GM12878 (cell line): ENCODE results near the gene HPS3. TPM values are rescaled to one million over a fixed set of nuclear protein-coding genes. Genes with fewer than 3 reads are reported as not detected.

Source experiments
- ATAC-seq: fragments of 200-7000 bp; cut with Tn5 transposase; 3 replicates; pipeline ENCODE4 v1.9.1; 2020; ENCODE audit warnings: mild to moderate bottlenecking, moderate library complexity
- BruUV-seq: library from RNA; stranded (reverse); fragments of 400-500 nt; replicated peaks from 2 replicates; lab custom pipeline; 2021; lab: Mats Ljungman, UMichigan
- CTCF ChIA-PET: fragments of 300-600 bp; sonication (Branson Sonifier 250); formaldehyde crosslinking; extraction: SDS; loops from one replicate; lab custom pipeline; 2021; ENCODE audit warnings: inconsistent platforms; lab: Yijun Ruan, JAX
- POLR2A ChIA-PET: fragments of 350-600 bp; formaldehyde crosslinking; extraction: SDS; loops from one replicate; lab custom pipeline; 2021; ENCODE audit warnings: inconsistent platforms; lab: Charles Lee
- RAD21 ChIA-PET: fragments of 300-600 bp; sonication (Branson Sonifier 250); formaldehyde crosslinking; loops from one replicate; lab custom pipeline; 2023; ENCODE audit warnings: antibody characterized with exemption; ENCODE audit not compliant: unreplicated experiment; lab: Charles Lee
- SMC1A ChIA-PET: fragments of 300-600 bp; sonication (Branson Sonifier 250); formaldehyde crosslinking; loops from one replicate; lab custom pipeline; 2023; ENCODE audit not compliant: unreplicated experiment, uncharacterized antibody; lab: Charles Lee
- DNase-seq: peaks from one replicate; pipeline ENCODE4 v3.0.0-alpha.2; 2011; ENCODE audit warnings: low read depth, low spot score
- FAIRE-seq: peaks from 3 replicates; lab custom pipeline; 2011; peaks lifted over from hg19 to GRCh38; lab: Jason Lieb, UNC
- H2AFZ ChIP-seq: 2 replicates; pipeline ENCODE4 v1.6.0; 2011; ENCODE audit warnings: low read depth, low read length, control low read depth; ENCODE audit not compliant: control insufficient read depth
- H3K27ac ChIP-seq: 2 replicates; pipeline ENCODE4 v1.5.1; 2011; ENCODE audit warnings: control low read depth; ENCODE audit not compliant: control insufficient read depth, insufficient read depth
- H3K27me3 ChIP-seq, 2 experiments: replicated peaks in 1 of 2; 2 replicates each; pipeline versions ENCODE4 v1.6.0 to v1.6.1; 2011; ENCODE audit warnings: low read length in 1 of 2; ENCODE audit not compliant: control insufficient read depth in 2 of 2, insufficient read depth in 2 of 2
- H3K36me3 ChIP-seq, 2 experiments: 2 replicates each; pipeline ENCODE4 v1.5.1; 2011; ENCODE audit warnings: low read length in 1 of 2; ENCODE audit not compliant: control insufficient read depth in 2 of 2, insufficient read depth in 2 of 2
- H3K4me1 ChIP-seq: 2 replicates; pipeline ENCODE4 v1.6.1; 2011; ENCODE audit warnings: mild to moderate bottlenecking, low read length, moderate library complexity, mixed read lengths; ENCODE audit not compliant: control insufficient read depth, insufficient read depth
- H3K4me2 ChIP-seq: 2 replicates; pipeline ENCODE4 v1.6.0; 2011; ENCODE audit warnings: control low read depth; ENCODE audit not compliant: control insufficient read depth, insufficient read depth
- H3K4me3 ChIP-seq: fragments of 200-600 bp; sonication (generic); 2 replicates; pipeline ENCODE4 v1.5.1; 2016
- H3K79me2 ChIP-seq: 2 replicates; pipeline ENCODE4 v1.6.0; 2011; ENCODE audit warnings: low read length; ENCODE audit not compliant: control insufficient read depth, insufficient read depth
- H3K9ac ChIP-seq: 2 replicates; pipeline ENCODE4 v1.8.0; 2011; ENCODE audit warnings: low read length, control low read depth, mixed read lengths; ENCODE audit not compliant: control insufficient read depth, insufficient read depth
- H3K9me3 ChIP-seq: replicated peaks from 3 replicates; pipeline ENCODE4 v1.5.1; 2011; ENCODE audit warnings: mild to moderate bottlenecking, low read length; ENCODE audit not compliant: control insufficient read depth, insufficient read depth
- H4K20me1 ChIP-seq: 2 replicates; pipeline ENCODE4 v1.6.0; 2011; ENCODE audit not compliant: control insufficient read depth, insufficient read depth
- CREM ChIP-seq: IDR thresholded peaks from 2 replicates; pipeline ENCODE4 v1.6.1; 2014; ENCODE audit warnings: antibody characterized with exemption, low read depth
- HDGF ChIP-seq: fragments of 450-650 bp; IDR thresholded peaks from 2 replicates; pipeline ENCODE4 v1.6.1; 2016; ENCODE audit warnings: antibody characterized with exemption
- POLR2AphosphoS5 ChIP-seq: IDR thresholded peaks from 2 replicates; pipeline ENCODE4 v1.6.1; 2011; ENCODE audit warnings: mild to moderate bottlenecking, low read length, inconsistent platforms
- RAD51 ChIP-seq: fragments of 450-650 bp; IDR thresholded peaks from 2 replicates; pipeline ENCODE4 v1.6.1; 2016; ENCODE audit warnings: moderate library complexity, mild to moderate bottlenecking, inconsistent platforms
- SMC3 ChIP-seq: IDR thresholded peaks from 2 replicates; pipeline ENCODE4 v1.6.1; 2011; ENCODE audit warnings: low read length, improper control_type of control experiment, borderline replicate concordance
- YBX1 ChIP-seq: fragments of 450-650 bp; IDR thresholded peaks from 2 replicates; pipeline ENCODE4 v1.6.1; 2016; ENCODE audit warnings: antibody characterized with exemption
- YY1 ChIP-seq: IDR thresholded peaks from 2 replicates; pipeline ENCODE4 v1.6.1; 2011; ENCODE audit warnings: low read depth, mild to moderate bottlenecking, low read length
- ZBED1 ChIP-seq: IDR thresholded peaks from 2 replicates; pipeline ENCODE4 v1.6.1; 2016; ENCODE audit warnings: borderline replicate concordance
- in situ Hi-C: fragments of 300-500 bp; cut with MboI; formaldehyde crosslinking; loops from 9 replicates; pipeline ENCODE4 v1.14.3; 2018; ENCODE audit warnings: mixed read lengths
- intact Hi-C: fragments of 100-400 bp; cut with micrococcal nuclease; formaldehyde crosslinking; loops from one replicate; pipeline ENCODE4 v1.14.2; 2022; ENCODE audit not compliant: unreplicated experiment
- polyA plus RNA-seq, 11 experiments: library from polyadenylated mRNA; depleted of rRNA in 4 of 11; unstranded in 6 of 11; stranded (reverse) in 5 of 11; fragments of >200 nt; fragmentation: Nextera tagmentation in 4 of 11; fragmentation: Illumina TruSeq in 1 of 11; extraction: Ambion mirVana in 4 of 11; extraction: Trizol in 1 of 11; gene quantifications; 1 replicate in 1 of 11; 2 replicates in 10 of 11; pipeline versions ENCODE4 v1.2.1 to v1.2.3, GENCODE V29; 2011 to 2016; ENCODE audit warnings: inconsistent platforms in 2 of 11, missing spikeins in 2 of 11, low read depth in 1 of 11
- total RNA-seq, 4 experiments: library from RNA; depleted of rRNA in 3 of 4; stranded (reverse); fragments of >200 nt in 3 of 4; fragmentation: Illumina TruSeq in 1 of 4; extraction: Trizol in 1 of 4; gene quantifications; 2 replicates each; pipeline versions ENCODE4 v1.2.1 to v1.2.3, GENCODE V29; 2013 to 2021
- TF ChIP-seq, protein P1 (sequence below): fragments of 450-650 bp; IDR thresholded peaks from 2 replicates; pipeline ENCODE4 v1.6.1; 2016; ENCODE audit warnings: mild to moderate bottlenecking
- TF ChIP-seq, protein P2 (sequence below): fragments of 450-650 bp; IDR thresholded peaks from 2 replicates; pipeline ENCODE4 v1.6.1; 2017; ENCODE audit warnings: mild to moderate bottlenecking
- TF ChIP-seq, protein P3 (sequence below): fragments of 450-650 bp; formaldehyde crosslinking; IDR thresholded peaks from 2 replicates; pipeline ENCODE4 v1.5.0; 2022; ENCODE audit warnings: mild to moderate bottlenecking, missing genetic modification characterization
- TF ChIP-seq, protein P4 (sequence below): IDR thresholded peaks from 2 replicates; pipeline ENCODE4 v1.6.1; 2012; ENCODE audit warnings: improper control_type of control experiment, low read depth, low read length; ENCODE audit not compliant: insufficient replicate concordance

Gene HPS3
- total and polyA plus RNA-seq, 10 of the 15 experiments (the other 5 are each of a cell fraction or from before 2014, with no cell fraction given): 2.7 to 26.5 (median 14.8) TPM

DNA sequence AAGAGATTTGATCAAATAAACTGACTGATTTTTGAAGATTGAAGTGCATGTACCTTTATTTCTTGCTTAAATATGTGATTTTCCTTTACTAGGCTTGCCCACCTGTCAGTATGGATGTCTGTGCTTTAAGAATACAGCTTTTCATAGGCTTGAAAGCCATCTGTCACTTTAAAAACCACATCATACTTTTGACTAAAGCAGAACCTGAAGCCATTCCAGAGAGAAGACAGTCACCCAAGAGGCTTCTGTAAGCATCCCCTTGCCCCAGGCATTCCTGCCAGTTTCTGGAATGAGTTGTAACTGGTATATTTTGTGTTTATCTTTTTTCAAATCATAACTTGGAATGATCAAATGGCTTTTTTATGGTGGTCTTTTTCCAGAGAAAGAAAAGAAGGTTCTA, 24.0 kb downstream of the HPS3 start:
- no peaks in the 10 kb centered on the region for H3K9me3 ChIP-seq
- CTCF ChIA-PET: interaction anchor here (1.2 to 1.5 kb wide), 2 partner anchors 23 to 198 kb away, joined by 3 to 4 read pairs; no protein-coding TSS in a partner anchor
- no peak for DNase-seq
- no peak overlapping the region for H3K4me2 ChIP-seq
- H3K36me3 ChIP-seq: no peaks in the 10 kb centered on the region; a peak in 1 of 4 replicates
- no peaks in the 10 kb centered on the region for H3K27me3 ChIP-seq
- POLR2A ChIA-PET: no interaction called here
- no peak overlapping the region for H3K27ac ChIP-seq
- peaks cover 15% of the 10 kb centered on the region for H3K4me1 ChIP-seq
- H2AFZ ChIP-seq: no peak overlapping the region
- no peak overlapping the region for H3K4me3 ChIP-seq
- no peak overlapping the region for H3K9ac ChIP-seq
- ATAC-seq: no peak
- BruUV-seq: no TSS peak
- no peaks in the 10 kb centered on the region for H3K79me2 ChIP-seq
- in situ Hi-C loops (no loop called here), intact Hi-C loops (no loop called here)
- H4K20me1 ChIP-seq: no peaks in the 10 kb centered on the region
- no peak for FAIRE-seq
- RAD21 ChIA-PET: no interaction called here
- SMC1A ChIA-PET: interaction anchor here (0.9 to 1.3 kb wide), 3 partner anchors 21 to 23 kb away, joined by 4 to 5 read pairs (median 4); no protein-coding TSS in a partner anchor
- TF ChIP-seq, protein P1, sequence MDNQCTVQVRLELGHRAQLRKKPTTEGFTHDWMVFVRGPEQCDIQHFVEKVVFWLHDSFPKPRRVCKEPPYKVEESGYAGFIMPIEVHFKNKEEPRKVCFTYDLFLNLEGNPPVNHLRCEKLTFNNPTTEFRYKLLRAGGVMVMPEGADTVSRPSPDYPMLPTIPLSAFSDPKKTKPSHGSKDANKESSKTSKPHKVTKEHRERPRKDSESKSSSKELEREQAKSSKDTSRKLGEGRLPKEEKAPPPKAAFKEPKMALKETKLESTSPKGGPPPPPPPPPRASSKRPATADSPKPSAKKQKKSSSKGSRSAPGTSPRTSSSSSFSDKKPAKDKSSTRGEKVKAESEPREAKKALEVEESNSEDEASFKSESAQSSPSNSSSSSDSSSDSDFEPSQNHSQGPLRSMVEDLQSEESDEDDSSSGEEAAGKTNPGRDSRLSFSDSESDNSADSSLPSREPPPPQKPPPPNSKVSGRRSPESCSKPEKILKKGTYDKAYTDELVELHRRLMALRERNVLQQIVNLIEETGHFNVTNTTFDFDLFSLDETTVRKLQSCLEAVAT: no peak
- TF ChIP-seq YBX1 (no peak), SMC3 (no peak), YY1 (no peak), ZBED1 (no peak), RAD51 (no peak), POLR2AphosphoS5 (no peak), CREM (no peak), HDGF (no peak)
- TF ChIP-seq, protein P2, sequence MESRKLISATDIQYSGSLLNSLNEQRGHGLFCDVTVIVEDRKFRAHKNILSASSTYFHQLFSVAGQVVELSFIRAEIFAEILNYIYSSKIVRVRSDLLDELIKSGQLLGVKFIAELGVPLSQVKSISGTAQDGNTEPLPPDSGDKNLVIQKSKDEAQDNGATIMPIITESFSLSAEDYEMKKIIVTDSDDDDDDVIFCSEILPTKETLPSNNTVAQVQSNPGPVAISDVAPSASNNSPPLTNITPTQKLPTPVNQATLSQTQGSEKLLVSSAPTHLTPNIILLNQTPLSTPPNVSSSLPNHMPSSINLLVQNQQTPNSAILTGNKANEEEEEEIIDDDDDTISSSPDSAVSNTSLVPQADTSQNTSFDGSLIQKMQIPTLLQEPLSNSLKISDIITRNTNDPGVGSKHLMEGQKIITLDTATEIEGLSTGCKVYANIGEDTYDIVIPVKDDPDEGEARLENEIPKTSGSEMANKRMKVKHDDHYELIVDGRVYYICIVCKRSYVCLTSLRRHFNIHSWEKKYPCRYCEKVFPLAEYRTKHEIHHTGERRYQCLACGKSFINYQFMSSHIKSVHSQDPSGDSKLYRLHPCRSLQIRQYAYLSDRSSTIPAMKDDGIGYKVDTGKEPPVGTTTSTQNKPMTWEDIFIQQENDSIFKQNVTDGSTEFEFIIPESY: no peak
- TF ChIP-seq, protein P3, sequence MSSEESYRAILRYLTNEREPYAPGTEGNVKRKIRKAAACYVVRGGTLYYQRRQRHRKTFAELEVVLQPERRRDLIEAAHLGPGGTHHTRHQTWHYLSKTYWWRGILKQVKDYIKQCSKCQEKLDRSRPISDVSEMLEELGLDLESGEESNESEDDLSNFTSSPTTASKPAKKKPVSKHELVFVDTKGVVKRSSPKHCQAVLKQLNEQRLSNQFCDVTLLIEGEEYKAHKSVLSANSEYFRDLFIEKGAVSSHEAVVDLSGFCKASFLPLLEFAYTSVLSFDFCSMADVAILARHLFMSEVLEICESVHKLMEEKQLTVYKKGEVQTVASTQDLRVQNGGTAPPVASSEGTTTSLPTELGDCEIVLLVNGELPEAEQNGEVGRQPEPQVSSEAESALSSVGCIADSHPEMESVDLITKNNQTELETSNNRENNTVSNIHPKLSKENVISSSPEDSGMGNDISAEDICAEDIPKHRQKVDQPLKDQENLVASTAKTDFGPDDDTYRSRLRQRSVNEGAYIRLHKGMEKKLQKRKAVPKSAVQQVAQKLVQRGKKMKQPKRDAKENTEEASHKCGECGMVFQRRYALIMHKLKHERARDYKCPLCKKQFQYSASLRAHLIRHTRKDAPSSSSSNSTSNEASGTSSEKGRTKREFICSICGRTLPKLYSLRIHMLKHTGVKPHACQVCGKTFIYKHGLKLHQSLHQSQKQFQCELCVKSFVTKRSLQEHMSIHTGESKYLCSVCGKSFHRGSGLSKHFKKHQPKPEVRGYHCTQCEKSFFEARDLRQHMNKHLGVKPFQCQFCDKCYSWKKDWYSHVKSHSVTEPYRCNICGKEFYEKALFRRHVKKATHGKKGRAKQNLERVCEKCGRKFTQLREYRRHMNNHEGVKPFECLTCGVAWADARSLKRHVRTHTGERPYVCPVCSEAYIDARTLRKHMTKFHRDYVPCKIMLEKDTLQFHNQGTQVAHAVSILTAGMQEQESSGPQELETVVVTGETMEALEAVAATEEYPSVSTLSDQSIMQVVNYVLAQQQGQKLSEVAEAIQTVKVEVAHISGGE (CRISPR knock-in tag): no peak
- TF ChIP-seq, protein P4, sequence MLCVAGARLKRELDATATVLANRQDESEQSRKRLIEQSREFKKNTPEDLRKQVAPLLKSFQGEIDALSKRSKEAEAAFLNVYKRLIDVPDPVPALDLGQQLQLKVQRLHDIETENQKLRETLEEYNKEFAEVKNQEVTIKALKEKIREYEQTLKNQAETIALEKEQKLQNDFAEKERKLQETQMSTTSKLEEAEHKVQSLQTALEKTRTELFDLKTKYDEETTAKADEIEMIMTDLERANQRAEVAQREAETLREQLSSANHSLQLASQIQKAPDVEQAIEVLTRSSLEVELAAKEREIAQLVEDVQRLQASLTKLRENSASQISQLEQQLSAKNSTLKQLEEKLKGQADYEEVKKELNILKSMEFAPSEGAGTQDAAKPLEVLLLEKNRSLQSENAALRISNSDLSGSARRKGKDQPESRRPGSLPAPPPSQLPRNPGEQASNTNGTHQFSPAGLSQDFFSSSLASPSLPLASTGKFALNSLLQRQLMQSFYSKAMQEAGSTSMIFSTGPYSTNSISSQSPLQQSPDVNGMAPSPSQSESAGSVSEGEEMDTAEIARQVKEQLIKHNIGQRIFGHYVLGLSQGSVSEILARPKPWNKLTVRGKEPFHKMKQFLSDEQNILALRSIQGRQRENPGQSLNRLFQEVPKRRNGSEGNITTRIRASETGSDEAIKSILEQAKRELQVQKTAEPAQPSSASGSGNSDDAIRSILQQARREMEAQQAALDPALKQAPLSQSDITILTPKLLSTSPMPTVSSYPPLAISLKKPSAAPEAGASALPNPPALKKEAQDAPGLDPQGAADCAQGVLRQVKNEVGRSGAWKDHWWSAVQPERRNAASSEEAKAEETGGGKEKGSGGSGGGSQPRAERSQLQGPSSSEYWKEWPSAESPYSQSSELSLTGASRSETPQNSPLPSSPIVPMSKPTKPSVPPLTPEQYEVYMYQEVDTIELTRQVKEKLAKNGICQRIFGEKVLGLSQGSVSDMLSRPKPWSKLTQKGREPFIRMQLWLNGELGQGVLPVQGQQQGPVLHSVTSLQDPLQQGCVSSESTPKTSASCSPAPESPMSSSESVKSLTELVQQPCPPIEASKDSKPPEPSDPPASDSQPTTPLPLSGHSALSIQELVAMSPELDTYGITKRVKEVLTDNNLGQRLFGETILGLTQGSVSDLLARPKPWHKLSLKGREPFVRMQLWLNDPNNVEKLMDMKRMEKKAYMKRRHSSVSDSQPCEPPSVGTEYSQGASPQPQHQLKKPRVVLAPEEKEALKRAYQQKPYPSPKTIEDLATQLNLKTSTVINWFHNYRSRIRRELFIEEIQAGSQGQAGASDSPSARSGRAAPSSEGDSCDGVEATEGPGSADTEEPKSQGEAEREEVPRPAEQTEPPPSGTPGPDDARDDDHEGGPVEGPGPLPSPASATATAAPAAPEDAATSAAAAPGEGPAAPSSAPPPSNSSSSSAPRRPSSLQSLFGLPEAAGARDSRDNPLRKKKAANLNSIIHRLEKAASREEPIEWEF: no peak
